Endodermal cell (in vitro differentiated cells): ENCODE results near the gene CEACAM5. TPM values are rescaled to one million over a fixed set of nuclear protein-coding genes. Genes with fewer than 3 reads are reported as not detected.

Experiments
- DNase-seq: peaks from one replicate; pipeline ENCODE4 v3.0.0-alpha.2; 2017
- H3K27ac ChIP-seq: 2 replicates; pipeline ENCODE4 v1.5.1; 2013; ENCODE audit warnings: mild to moderate bottlenecking, low read depth, low read length, moderate library complexity
- H3K27me3 ChIP-seq: 2 replicates; pipeline ENCODE4 v1.6.1; 2013; ENCODE audit warnings: mild to moderate bottlenecking, low read length, moderate library complexity; ENCODE audit not compliant: insufficient read depth, control insufficient read depth, poor library complexity, severe bottlenecking
- H3K36me3 ChIP-seq: 2 replicates; pipeline ENCODE4 v1.7.0; 2013; ENCODE audit warnings: mild to moderate bottlenecking, low read length, moderate library complexity; ENCODE audit not compliant: control insufficient read depth, insufficient read depth
- H3K4me1 ChIP-seq: one replicate; pipeline ENCODE4 v1.7.0; 2013; ENCODE audit warnings: low read length; ENCODE audit not compliant: control insufficient read depth, insufficient read depth
- H3K4me3 ChIP-seq: 2 replicates; pipeline ENCODE4 v1.5.1; 2013; ENCODE audit warnings: mild to moderate bottlenecking, low read length, moderate library complexity
- H3K9ac ChIP-seq: 2 replicates; pipeline ENCODE4 v1.6.1; 2013; ENCODE audit warnings: mild to moderate bottlenecking, low read length, moderate library complexity; ENCODE audit not compliant: poor library complexity, severe bottlenecking; ENCODE audit errors: extremely low read depth
- H3K9me3 ChIP-seq: 2 replicates; pipeline ENCODE4 v1.6.1; 2013; ENCODE audit warnings: mild to moderate bottlenecking, low read length, moderate library complexity; ENCODE audit not compliant: control insufficient read depth
- H3K27ac Mint-ChIP-seq: 2 replicates; pipeline ENCODE4 v1.8.0; 2020; ENCODE audit warnings: mixed read lengths
- H3K27me3 Mint-ChIP-seq: 2 replicates; pipeline ENCODE4 v1.8.0; 2021; ENCODE audit warnings: mild to moderate bottlenecking, mixed read lengths; ENCODE audit not compliant: insufficient read depth
- H3K36me3 Mint-ChIP-seq: 2 replicates; pipeline ENCODE4 v1.8.0; 2020; ENCODE audit warnings: low read depth, mixed read lengths
- H3K4me1 Mint-ChIP-seq: 2 replicates; pipeline ENCODE4 v1.8.0; 2020; ENCODE audit warnings: mixed read lengths
- H3K4me3 Mint-ChIP-seq: 2 replicates; pipeline ENCODE4 v1.8.0; 2020; ENCODE audit warnings: mild to moderate bottlenecking, moderate library complexity, mixed read lengths
- H3K9me3 Mint-ChIP-seq: 2 replicates; pipeline ENCODE4 v1.8.0; 2020; ENCODE audit warnings: mild to moderate bottlenecking, mixed read lengths
- WGBS, 2 experiments: methylation state at CpG; one replicate each; pipeline versions ENCODE4 v1.1.5 to v1.1.7; 2013; ENCODE audit warnings: missing lambda C conversion rate in 2 of 2, mixed read lengths in 1 of 2; ENCODE audit not compliant: insufficient coverage in 1 of 2, insufficient read length in 1 of 2; 5-methylcytosine and 5-hydroxymethylcytosine counted together
- total RNA-seq, 2 donors: library from RNA; stranded (reverse); fragmentation: NEBNext Ultra II Directional in 1 of 2; extraction: Animal tissue kit (Norgen Biotek cat#: 25700) in 1 of 2; gene quantifications; 2 replicates in 1 of 2; 3 replicates in 1 of 2; pipeline ENCODE4 v1.2.1, GENCODE V29; 2021
- TF ChIP-seq, protein P1 (sequence below): fragments of 200-600 bp; sonication (generic); conservative IDR thresholded peaks from 2 replicates; pipeline ENCODE4 v1.5.0; 2021; ENCODE audit warnings: antibody characterized with exemption, mild to moderate bottlenecking

The CEACAM5 gene
- total RNA-seq, 2 donors from 2014 or later: not detected

DNA sequence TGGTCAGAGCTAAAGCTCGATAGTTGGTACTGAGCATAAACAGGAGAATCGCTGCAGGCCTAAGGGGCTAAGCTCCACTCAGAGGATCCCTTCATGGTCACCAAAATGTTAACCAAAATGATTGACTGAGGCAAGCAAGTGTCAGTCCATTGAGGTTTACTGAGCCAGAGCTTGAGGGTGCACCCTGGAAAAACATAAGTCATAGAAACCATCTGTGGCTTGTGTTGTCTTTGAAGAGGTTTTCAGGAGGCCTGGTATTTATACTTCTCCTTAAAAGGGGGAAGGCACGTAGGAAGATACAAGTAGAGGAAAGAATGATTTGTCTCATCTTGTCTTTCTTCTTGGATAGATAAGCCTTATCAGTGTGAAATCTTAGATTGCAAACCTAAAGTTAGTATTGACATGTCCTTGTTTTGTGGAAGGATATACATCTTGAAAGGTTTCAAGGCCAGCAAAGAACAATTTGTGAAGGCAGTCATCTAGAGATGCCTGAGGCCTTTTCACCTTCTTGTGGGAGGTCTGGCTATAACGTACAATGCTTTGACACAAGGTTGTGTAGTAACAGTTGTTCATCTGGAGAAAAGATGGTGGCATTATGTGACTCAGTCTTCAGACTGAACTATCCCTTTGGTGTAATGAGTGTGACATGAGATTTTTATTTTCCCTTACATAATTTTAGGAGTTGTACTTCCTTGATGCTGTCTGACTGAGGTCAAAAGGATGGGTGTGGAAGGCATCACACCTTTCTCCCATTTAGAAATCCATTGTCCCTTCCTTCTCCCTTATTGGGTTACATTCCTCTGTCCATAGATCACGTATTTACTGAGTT lies 32.2 kb downstream of the CEACAM5 start:
- no peak for DNase-seq
- H3K9me3 ChIP-seq: no peaks in the 10 kb centered on the region
- Mint-ChIP-seq H3K36me3 (no peaks in the 10 kb centered on the region), H3K4me1 (no peaks in the 10 kb centered on the region), H3K4me3 (no peak overlapping the region), H3K9me3 (peaks cover 53% of the 10 kb centered on the region), H3K27ac (no peak overlapping the region), H3K27me3 (peaks cover 2% of the 10 kb centered on the region)
- H3K36me3 ChIP-seq: no peaks in the 10 kb centered on the region
- WGBS, 2 experiments: 72 to 73% methylated on average over 5 of the region's 5 CpGs
- no peak overlapping the region for H3K27ac ChIP-seq
- no peak overlapping the region for H3K4me3 ChIP-seq
- no peak overlapping the region for H3K9ac ChIP-seq
- peaks cover 5% of the 10 kb centered on the region for H3K4me1 ChIP-seq
- TF ChIP-seq, protein P1, sequence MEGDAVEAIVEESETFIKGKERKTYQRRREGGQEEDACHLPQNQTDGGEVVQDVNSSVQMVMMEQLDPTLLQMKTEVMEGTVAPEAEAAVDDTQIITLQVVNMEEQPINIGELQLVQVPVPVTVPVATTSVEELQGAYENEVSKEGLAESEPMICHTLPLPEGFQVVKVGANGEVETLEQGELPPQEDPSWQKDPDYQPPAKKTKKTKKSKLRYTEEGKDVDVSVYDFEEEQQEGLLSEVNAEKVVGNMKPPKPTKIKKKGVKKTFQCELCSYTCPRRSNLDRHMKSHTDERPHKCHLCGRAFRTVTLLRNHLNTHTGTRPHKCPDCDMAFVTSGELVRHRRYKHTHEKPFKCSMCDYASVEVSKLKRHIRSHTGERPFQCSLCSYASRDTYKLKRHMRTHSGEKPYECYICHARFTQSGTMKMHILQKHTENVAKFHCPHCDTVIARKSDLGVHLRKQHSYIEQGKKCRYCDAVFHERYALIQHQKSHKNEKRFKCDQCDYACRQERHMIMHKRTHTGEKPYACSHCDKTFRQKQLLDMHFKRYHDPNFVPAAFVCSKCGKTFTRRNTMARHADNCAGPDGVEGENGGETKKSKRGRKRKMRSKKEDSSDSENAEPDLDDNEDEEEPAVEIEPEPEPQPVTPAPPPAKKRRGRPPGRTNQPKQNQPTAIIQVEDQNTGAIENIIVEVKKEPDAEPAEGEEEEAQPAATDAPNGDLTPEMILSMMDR: no peak
- H3K27me3 ChIP-seq: no peaks in the 10 kb centered on the region

GRCh38 chr19:41741244-41741554 lies 32.8 kb downstream of the CEACAM5 start:
- H3K36me3 Mint-ChIP-seq: no peaks in the 10 kb centered on the region
- no peaks in the 10 kb centered on the region for H3K36me3 ChIP-seq
- H3K9me3 ChIP-seq: no peaks in the 10 kb centered on the region
- H3K27ac ChIP-seq: no peak overlapping the region
- peaks cover 4% of the 10 kb centered on the region for H3K27me3 ChIP-seq
- H3K4me1 Mint-ChIP-seq: no peaks in the 10 kb centered on the region
- H3K9ac ChIP-seq: no peak overlapping the region
- DNase-seq: no peak
- H3K4me3 ChIP-seq: no peak overlapping the region
- 85 to 91% methylated on average over 2 of the region's 2 CpGs for WGBS, 2 experiments
- H3K27me3 Mint-ChIP-seq: peaks cover 7% of the 10 kb centered on the region
- no peak overlapping the region for H3K27ac Mint-ChIP-seq
- peaks cover 5% of the 10 kb centered on the region for H3K4me1 ChIP-seq
- no peak overlapping the region for H3K4me3 Mint-ChIP-seq
- peaks cover 47% of the 10 kb centered on the region for H3K9me3 Mint-ChIP-seq
- TF ChIP-seq, protein P1: no peak

GRCh38 chr19:41744850-41745249 lies 36.4 kb downstream of the CEACAM5 start:
- TF ChIP-seq, protein P1: no peak
- Histone ChIP-seq H3K36me3 (no peaks in the 10 kb centered on the region), H3K27me3 (peaks cover 32% of the 10 kb centered on the region), H3K9ac (no peak overlapping the region), H3K9me3 (no peaks in the 10 kb centered on the region), H3K4me3 (no peak overlapping the region), H3K4me1 (peaks cover 5% of the 10 kb centered on the region), H3K27ac (no peak overlapping the region)
- no peak for DNase-seq
- Mint-ChIP-seq H3K27ac (no peak overlapping the region), H3K36me3 (no peaks in the 10 kb centered on the region), H3K9me3 (peaks cover 26% of the 10 kb centered on the region), H3K4me3 (no peak overlapping the region), H3K27me3 (peaks cover 31% of the 10 kb centered on the region), H3K4me1 (no peaks in the 10 kb centered on the region)
- 62 to 77% methylated on average over 3 to 4 of the region's 4 CpGs for WGBS, 2 experiments
